K562 (cell line): ENCODE measurements around the gene PRUNE1. TPM values are rescaled to one million over a fixed set of nuclear protein-coding genes. Genes with fewer than 3 reads are reported as not detected.

Source experiments
- ADNP ChIP-seq: fragments of 200-800 bp; sonication (Bioruptor generic); IDR thresholded peaks from 2 replicates; pipeline ENCODE4 v1.6.1; 2016; ENCODE audit warnings: missing genetic modification characterization, missing compliant biosample characterization
- ATF7 ChIP-seq: fragments of 450-650 bp; IDR thresholded peaks from 2 replicates; pipeline ENCODE4 v1.7.1; 2014; ENCODE audit warnings: mild to moderate bottlenecking, moderate library complexity
- CBFA2T3 ChIP-seq: fragments of 450-650 bp; IDR thresholded peaks from 2 replicates; pipeline ENCODE4 v1.6.1; 2017
- DIDO1 ChIP-seq: fragments of 450-650 bp; IDR thresholded peaks from 2 replicates; pipeline ENCODE4 v1.6.1; 2016; ENCODE audit warnings: low read depth, missing biosample characterization, missing genetic modification characterization
- EGR1 ChIP-seq: fragments of 450-650 bp; conservative IDR thresholded peaks from 2 replicates; pipeline ENCODE4 v1.6.1; 2017; ENCODE audit warnings: mild to moderate bottlenecking
- ETV6 ChIP-seq, 3 experiments: fragments of 150-350 bp in 1 of 3; sonication (generic) in 1 of 3; formaldehyde crosslinking in 1 of 3; IDR thresholded peaks; 2 replicates each; pipeline versions ENCODE4 v1.6.1 to v1.8.0; 2014 to 2022; ENCODE audit warnings: borderline replicate concordance in 2 of 3, low read depth in 2 of 3, antibody characterized with exemption in 1 of 3, low read length in 1 of 3, mild to moderate bottlenecking in 1 of 3, missing genetic modification reagents in 1 of 3
- GTF2E2 ChIP-seq: fragments of 200-800 bp; sonication (Bioruptor generic); IDR thresholded peaks from 2 replicates; pipeline ENCODE4 v1.6.1; 2016; ENCODE audit warnings: missing genetic modification characterization, missing compliant biosample characterization
- NCOA4 ChIP-seq: fragments of 450-650 bp; IDR thresholded peaks from 2 replicates; pipeline ENCODE4 v1.6.1; 2018; ENCODE audit warnings: mild to moderate bottlenecking; ENCODE audit not compliant: partially characterized antibody
- NONO ChIP-seq, 2 experiments: fragments of 200-400 bp in 1 of 2; fragments of 450-650 bp in 1 of 2; formaldehyde crosslinking in 1 of 2; IDR thresholded peaks; 2 replicates each; pipeline ENCODE4 v1.6.1; 2017; ENCODE audit warnings: low read depth in 2 of 2, mild to moderate bottlenecking in 2 of 2, moderate library complexity in 2 of 2, low read length in 1 of 2
- POLR2B ChIP-seq: fragments of 450-650 bp; IDR thresholded peaks from 2 replicates; pipeline ENCODE4 v1.6.1; 2018; ENCODE audit warnings: low read depth; ENCODE audit not compliant: partially characterized antibody
- REST ChIP-seq, 2 experiments: fragments of 450-650 bp; formaldehyde crosslinking in 1 of 2; IDR thresholded peaks; 2 replicates each; pipeline versions ENCODE4 v1.4.0 to v1.6.1; 2014 to 2020; ENCODE audit warnings: mild to moderate bottlenecking in 2 of 2, borderline replicate concordance in 1 of 2, low read depth in 1 of 2
- SAFB ChIP-seq: fragments of 200-400 bp; formaldehyde crosslinking; IDR thresholded peaks from 2 replicates; pipeline ENCODE4 v1.6.1; 2017; ENCODE audit warnings: low read depth, low read length, borderline replicate concordance
- SMAD4 ChIP-seq: fragments of 250-450 bp; sonication (Bioruptor Pico); conservative IDR thresholded peaks from 2 replicates; pipeline ENCODE4 v1.8.0; 2021; ENCODE audit warnings: inconsistent platforms, mild to moderate bottlenecking, moderate library complexity
- SOX6 ChIP-seq: fragments of 450-650 bp; IDR thresholded peaks from 2 replicates; pipeline ENCODE4 v1.6.1; 2014; ENCODE audit warnings: mild to moderate bottlenecking
- SRSF1 ChIP-seq: fragments of 200-400 bp; formaldehyde crosslinking; IDR thresholded peaks from 2 replicates; pipeline ENCODE4 v1.6.1; 2017; ENCODE audit warnings: mild to moderate bottlenecking, low read depth, low read length, moderate library complexity
- ZNF444 ChIP-seq: fragments of 250-450 bp; sonication (Bioruptor Pico); IDR thresholded peaks from 2 replicates; pipeline ENCODE4 v1.4.0; 2020; ENCODE audit warnings: mild to moderate bottlenecking, moderate library complexity
- ZZZ3 ChIP-seq: fragments of 450-650 bp; IDR thresholded peaks from 2 replicates; pipeline ENCODE4 v1.6.1; 2016; ENCODE audit warnings: antibody characterized with exemption, mild to moderate bottlenecking, moderate library complexity
- polyA plus RNA-seq, 8 experiments: library from polyadenylated mRNA; depleted of rRNA in 4 of 8; stranded (reverse) in 5 of 8; unstranded in 3 of 8; fragments of >200 nt; fragmentation: Nextera tagmentation in 2 of 8; fragmentation: Illumina TruSeq in 1 of 8; extraction: Ambion mirVana in 2 of 8; extraction: Trizol in 1 of 8; gene quantifications; 2 replicates each; pipeline versions ENCODE4 v1.2.1 to v1.2.3, GENCODE V29; 2011 to 2014; ENCODE audit warnings: inconsistent platforms in 1 of 8, missing spikeins in 1 of 8
- total RNA-seq, 7 experiments: library from RNA; depleted of rRNA in 6 of 7; stranded (reverse); fragments of >200 nt in 6 of 7; fragmentation: Illumina TruSeq in 2 of 7; extraction: Trizol in 2 of 7; gene quantifications; 2 replicates each; pipeline versions ENCODE4 v1.2.1 to v1.2.3, GENCODE V29; 2011 to 2021; ENCODE audit warnings: low replicate concordance in 1 of 7
- TF ChIP-seq, protein P1 (sequence below), 2 experiments: fragments of 450-650 bp; IDR thresholded peaks; 2 replicates each; pipeline ENCODE4 v1.6.1; 2016

PRUNE1 gene
- total and polyA plus RNA-seq, 9 of the 15 experiments (the other 6 are each of a cell fraction or from before 2014, with no cell fraction given) = 16.7 to 48.3 (median 26.2) TPM

GRCh38 chr1:151059109-151060006, 51.1 kb downstream of the PRUNE1 start, which contains the start of gene CDC42SE1 (continued):
- TF ChIP-seq DIDO1 (tag) (no peak), SAFB (0 out of 2 replicates have a peak, but pooled peaks have one; percentile 46), REST (IDR thresholded peaks at IDR 0.05; ENCODE audit: borderline replicate concordance) (peak; percentile 73), REST (CRISPR knock-in tag; IDR thresholded peaks at IDR 0.05; ENCODE audit: low read depth) (peak; percentile 73; the same call in 1 of the 2 replicates), ZNF444 (CRISPR knock-in tag) (no peak), SRSF1 (no peak), SMAD4 (CRISPR knock-in tag) (peak; percentile 100), EGR1 (peak; percentile 91), ATF7 (peak; percentile 86), CBFA2T3 (peak; percentile 55), ZZZ3 (no peak), NONO (IDR thresholded peaks at IDR 0.05; ENCODE audit: low read depth in 2 of 2, low read length in 1 of 2) (0 out of 4 replicates have a peak, but pooled peaks of 1 of the 2 experiments have one; percentile 17), GTF2E2 (tag) (no peak), POLR2B (peak; percentile 89), SOX6 (peak; percentile 35; the same call in 1 of the 2 replicates), ADNP (tag) (no peak), NCOA4 (no peak), ETV6 (IDR thresholded peaks at IDR 0.05; ENCODE audit: borderline replicate concordance in 1 of 2, low read depth in 2 of 2, low read length in 1 of 2) (peak in 1 of 2 experiments; percentile 52; a peak in 1 of 4 replicates), ETV6 (CRISPR knock-in tag; IDR thresholded peaks at IDR 0.05; ENCODE audit: borderline replicate concordance) (peak; percentile 58; the same call in 1 of the 2 replicates)
- TF ChIP-seq, protein P1, sequence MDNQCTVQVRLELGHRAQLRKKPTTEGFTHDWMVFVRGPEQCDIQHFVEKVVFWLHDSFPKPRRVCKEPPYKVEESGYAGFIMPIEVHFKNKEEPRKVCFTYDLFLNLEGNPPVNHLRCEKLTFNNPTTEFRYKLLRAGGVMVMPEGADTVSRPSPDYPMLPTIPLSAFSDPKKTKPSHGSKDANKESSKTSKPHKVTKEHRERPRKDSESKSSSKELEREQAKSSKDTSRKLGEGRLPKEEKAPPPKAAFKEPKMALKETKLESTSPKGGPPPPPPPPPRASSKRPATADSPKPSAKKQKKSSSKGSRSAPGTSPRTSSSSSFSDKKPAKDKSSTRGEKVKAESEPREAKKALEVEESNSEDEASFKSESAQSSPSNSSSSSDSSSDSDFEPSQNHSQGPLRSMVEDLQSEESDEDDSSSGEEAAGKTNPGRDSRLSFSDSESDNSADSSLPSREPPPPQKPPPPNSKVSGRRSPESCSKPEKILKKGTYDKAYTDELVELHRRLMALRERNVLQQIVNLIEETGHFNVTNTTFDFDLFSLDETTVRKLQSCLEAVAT (IDR thresholded peaks at IDR 0.05) = peak; percentile 83 to 90
